ENCODE results near the gene TLR6.

DNA sequence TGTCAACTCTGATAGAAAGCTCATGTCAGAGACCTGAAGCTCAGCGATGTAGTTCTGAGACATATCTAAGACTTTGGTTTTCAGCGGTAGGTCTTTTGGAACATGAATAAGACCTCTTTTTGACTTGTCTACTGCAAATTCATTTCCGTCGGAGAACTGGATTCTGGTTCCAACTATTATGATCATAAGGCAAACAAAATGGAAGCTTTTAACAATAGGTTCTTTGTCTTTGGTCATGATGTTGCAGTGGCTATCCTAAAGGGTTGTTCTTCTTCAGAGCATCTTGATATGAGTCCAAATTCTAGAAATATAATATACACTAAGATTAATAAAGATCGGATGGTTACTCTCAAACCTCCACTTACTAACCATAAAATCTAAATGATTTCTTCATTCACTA lies 27.4 kb downstream of the TLR6 start:
- TF ChIP-seq, protein P1, sequence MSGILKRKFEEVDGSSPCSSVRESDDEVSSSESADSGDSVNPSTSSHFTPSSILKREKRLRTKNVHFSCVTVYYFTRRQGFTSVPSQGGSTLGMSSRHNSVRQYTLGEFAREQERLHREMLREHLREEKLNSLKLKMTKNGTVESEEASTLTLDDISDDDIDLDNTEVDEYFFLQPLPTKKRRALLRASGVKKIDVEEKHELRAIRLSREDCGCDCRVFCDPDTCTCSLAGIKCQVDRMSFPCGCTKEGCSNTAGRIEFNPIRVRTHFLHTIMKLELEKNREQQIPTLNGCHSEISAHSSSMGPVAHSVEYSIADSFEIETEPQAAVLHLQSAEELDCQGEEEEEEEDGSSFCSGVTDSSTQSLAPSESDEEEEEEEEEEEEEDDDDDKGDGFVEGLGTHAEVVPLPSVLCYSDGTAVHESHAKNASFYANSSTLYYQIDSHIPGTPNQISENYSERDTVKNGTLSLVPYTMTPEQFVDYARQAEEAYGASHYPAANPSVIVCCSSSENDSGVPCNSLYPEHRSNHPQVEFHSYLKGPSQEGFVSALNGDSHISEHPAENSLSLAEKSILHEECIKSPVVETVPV (CRISPR knock-in tag; IDR thresholded peaks at IDR 0.05), result no peak
- TF ChIP-seq GLIS3 (CRISPR knock-in tag; IDR thresholded peaks at IDR 0.05) (no peak), PATZ1 (CRISPR knock-in tag; IDR thresholded peaks at IDR 0.05; ENCODE audit: borderline replicate concordance) (no peak), ZNF70 (CRISPR knock-in tag; IDR thresholded peaks at IDR 0.05) (no peak), PPARA (CRISPR knock-in tag; IDR thresholded peaks at IDR 0.05; ENCODE audit: borderline replicate concordance) (no peak), POU6F1 (CRISPR knock-in tag; IDR thresholded peaks at IDR 0.05; ENCODE audit: borderline replicate concordance, low read depth) (no peak), ARNTL (CRISPR knock-in tag; IDR thresholded peaks at IDR 0.05; ENCODE audit: borderline replicate concordance, low read depth) (no peak), RARB (CRISPR knock-in tag; IDR thresholded peaks at IDR 0.05) (no peak)
- TF ChIP-seq, protein P2, sequence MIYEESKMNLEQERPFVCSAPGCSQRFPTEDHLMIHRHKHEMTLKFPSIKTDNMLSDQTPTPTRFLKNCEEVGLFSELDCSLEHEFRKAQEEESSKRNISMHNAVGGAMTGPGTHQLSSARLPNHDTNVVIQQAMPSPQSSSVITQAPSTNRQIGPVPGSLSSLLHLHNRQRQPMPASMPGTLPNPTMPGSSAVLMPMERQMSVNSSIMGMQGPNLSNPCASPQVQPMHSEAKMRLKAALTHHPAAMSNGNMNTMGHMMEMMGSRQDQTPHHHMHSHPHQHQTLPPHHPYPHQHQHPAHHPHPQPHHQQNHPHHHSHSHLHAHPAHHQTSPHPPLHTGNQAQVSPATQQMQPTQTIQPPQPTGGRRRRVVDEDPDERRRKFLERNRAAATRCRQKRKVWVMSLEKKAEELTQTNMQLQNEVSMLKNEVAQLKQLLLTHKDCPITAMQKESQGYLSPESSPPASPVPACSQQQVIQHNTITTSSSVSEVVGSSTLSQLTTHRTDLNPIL (CRISPR knock-in tag; IDR thresholded peaks at IDR 0.05; ENCODE audit: low read depth), result no peak
- TF ChIP-seq, protein P3, sequence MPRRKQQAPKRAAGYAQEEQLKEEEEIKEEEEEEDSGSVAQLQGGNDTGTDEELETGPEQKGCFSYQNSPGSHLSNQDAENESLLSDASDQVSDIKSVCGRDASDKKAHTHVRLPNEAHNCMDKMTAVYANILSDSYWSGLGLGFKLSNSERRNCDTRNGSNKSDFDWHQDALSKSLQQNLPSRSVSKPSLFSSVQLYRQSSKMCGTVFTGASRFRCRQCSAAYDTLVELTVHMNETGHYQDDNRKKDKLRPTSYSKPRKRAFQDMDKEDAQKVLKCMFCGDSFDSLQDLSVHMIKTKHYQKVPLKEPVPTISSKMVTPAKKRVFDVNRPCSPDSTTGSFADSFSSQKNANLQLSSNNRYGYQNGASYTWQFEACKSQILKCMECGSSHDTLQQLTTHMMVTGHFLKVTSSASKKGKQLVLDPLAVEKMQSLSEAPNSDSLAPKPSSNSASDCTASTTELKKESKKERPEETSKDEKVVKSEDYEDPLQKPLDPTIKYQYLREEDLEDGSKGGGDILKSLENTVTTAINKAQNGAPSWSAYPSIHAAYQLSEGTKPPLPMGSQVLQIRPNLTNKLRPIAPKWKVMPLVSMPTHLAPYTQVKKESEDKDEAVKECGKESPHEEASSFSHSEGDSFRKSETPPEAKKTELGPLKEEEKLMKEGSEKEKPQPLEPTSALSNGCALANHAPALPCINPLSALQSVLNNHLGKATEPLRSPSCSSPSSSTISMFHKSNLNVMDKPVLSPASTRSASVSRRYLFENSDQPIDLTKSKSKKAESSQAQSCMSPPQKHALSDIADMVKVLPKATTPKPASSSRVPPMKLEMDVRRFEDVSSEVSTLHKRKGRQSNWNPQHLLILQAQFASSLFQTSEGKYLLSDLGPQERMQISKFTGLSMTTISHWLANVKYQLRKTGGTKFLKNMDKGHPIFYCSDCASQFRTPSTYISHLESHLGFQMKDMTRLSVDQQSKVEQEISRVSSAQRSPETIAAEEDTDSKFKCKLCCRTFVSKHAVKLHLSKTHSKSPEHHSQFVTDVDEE (CRISPR knock-in tag; IDR thresholded peaks at IDR 0.05), result no peak

Measured in SK-N-SH treated with all-trans-retinoic acid at 6 μM for 48 hours (cell line).